Loucy (cell line): ENCODE measurements around the gene SHC4.

Experiments used
- EZH2phosphoT487 ChIP-seq: fragments of 200-600 bp; IDR thresholded peaks from 2 replicates; pipeline ENCODE4 v1.6.1; 2018; ENCODE audit warnings: antibody characterized with exemption, mild to moderate bottlenecking, moderate library complexity, borderline replicate concordance
- TF ChIP-seq, protein P1 (sequence below): fragments of 200-600 bp; sonication (generic); conservative IDR thresholded peaks from 2 replicates; pipeline ENCODE4 v1.5.1; 2014; ENCODE audit warnings: mild to moderate bottlenecking, antibody characterized with exemption, low read length

DNA sequence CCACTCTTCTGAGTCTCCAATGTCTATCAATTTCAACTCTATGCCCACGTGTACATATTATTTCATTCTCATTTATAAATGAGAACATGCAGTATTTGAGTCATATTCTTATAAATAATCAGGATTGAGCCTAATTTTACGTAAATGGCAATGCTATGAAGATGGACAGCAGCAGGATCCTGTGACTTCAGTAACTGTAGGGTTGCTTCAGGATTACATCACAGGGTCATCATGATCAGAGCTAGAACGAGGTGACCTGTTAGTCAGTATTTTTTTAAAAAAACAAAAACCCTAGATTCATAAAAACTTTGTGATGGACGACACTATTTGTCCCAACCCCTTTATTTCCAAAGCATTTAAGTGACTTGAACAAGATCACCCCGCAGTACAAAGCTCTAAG, 21.8 kb downstream of the SHC4 start:
- TF ChIP-seq, protein P1, sequence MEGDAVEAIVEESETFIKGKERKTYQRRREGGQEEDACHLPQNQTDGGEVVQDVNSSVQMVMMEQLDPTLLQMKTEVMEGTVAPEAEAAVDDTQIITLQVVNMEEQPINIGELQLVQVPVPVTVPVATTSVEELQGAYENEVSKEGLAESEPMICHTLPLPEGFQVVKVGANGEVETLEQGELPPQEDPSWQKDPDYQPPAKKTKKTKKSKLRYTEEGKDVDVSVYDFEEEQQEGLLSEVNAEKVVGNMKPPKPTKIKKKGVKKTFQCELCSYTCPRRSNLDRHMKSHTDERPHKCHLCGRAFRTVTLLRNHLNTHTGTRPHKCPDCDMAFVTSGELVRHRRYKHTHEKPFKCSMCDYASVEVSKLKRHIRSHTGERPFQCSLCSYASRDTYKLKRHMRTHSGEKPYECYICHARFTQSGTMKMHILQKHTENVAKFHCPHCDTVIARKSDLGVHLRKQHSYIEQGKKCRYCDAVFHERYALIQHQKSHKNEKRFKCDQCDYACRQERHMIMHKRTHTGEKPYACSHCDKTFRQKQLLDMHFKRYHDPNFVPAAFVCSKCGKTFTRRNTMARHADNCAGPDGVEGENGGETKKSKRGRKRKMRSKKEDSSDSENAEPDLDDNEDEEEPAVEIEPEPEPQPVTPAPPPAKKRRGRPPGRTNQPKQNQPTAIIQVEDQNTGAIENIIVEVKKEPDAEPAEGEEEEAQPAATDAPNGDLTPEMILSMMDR, result no peak
- no peak for TF ChIP-seq EZH2phosphoT487
